DOHH2 (cell line): ENCODE measurements around the gene TNFRSF12A.
A peak's percentile ranks its signal among the peaks of the same experiment; 100 is the strongest.

Experiments
- H3F3A ChIP-seq: fragments of 200-600 bp; sonication (generic), shearing (Covaris generic); 2 replicates; pipeline ENCODE4 v1.6.0; 2016; ENCODE audit warnings: antibody characterized with exemption, mild to moderate bottlenecking; ENCODE audit not compliant: control insufficient read depth, insufficient read depth
- H3K27ac ChIP-seq: fragments of 200-600 bp; sonication (generic); 2 replicates; pipeline ENCODE4 v1.5.1; 2014; ENCODE audit warnings: low read depth, mild to moderate bottlenecking, low read length, moderate library complexity
- H3K27me3 ChIP-seq: fragments of 200-600 bp; sonication (generic); 2 replicates; pipeline ENCODE4 v1.6.1; 2014; ENCODE audit warnings: mild to moderate bottlenecking, low read length, mixed read lengths; ENCODE audit not compliant: control insufficient read depth
- H3K36me3 ChIP-seq: fragments of 200-600 bp; sonication (generic); 2 replicates; pipeline ENCODE4 v1.6.1; 2014; ENCODE audit warnings: mild to moderate bottlenecking, low read length, moderate library complexity, mixed read lengths; ENCODE audit not compliant: control insufficient read depth
- H3K4me1 ChIP-seq: fragments of 200-600 bp; sonication (generic); 2 replicates; pipeline ENCODE4 v1.6.1; 2014; ENCODE audit warnings: mild to moderate bottlenecking, low read length, mixed read lengths; ENCODE audit not compliant: control insufficient read depth
- H3K4me2 ChIP-seq: fragments of 200-600 bp; sonication (generic); 2 replicates; pipeline ENCODE4 v1.6.0; 2014; ENCODE audit warnings: mild to moderate bottlenecking, low read length, moderate library complexity
- H3K4me3 ChIP-seq: fragments of 200-600 bp; sonication (generic); 2 replicates; pipeline ENCODE4 v1.5.1; 2014; ENCODE audit warnings: mild to moderate bottlenecking, low read length, mixed read lengths
- H3K79me2 ChIP-seq: fragments of 200-600 bp; sonication (generic); 2 replicates; pipeline ENCODE4 v1.6.1; 2014; ENCODE audit warnings: mild to moderate bottlenecking, low read length, mixed read lengths; ENCODE audit not compliant: control insufficient read depth
- H3K9me2 ChIP-seq: fragments of 200-600 bp; sonication (generic); replicated peaks from 2 replicates; pipeline ENCODE4 v1.6.1; 2014; ENCODE audit warnings: mild to moderate bottlenecking, low read length, mixed read lengths; ENCODE audit not compliant: control insufficient read depth
- H3K9me3 ChIP-seq: fragments of 200-600 bp; sonication (generic); 2 replicates; pipeline ENCODE4 v1.6.1; 2014; ENCODE audit warnings: antibody characterized with exemption, low read length, mixed read lengths; ENCODE audit not compliant: control insufficient read depth, insufficient read depth
- H4K20me1 ChIP-seq: fragments of 200-600 bp; sonication (generic); 2 replicates; pipeline ENCODE4 v1.6.0; 2014; ENCODE audit warnings: low read depth, mild to moderate bottlenecking, antibody characterized with exemption, low read length, moderate library complexity; ENCODE audit not compliant: control insufficient read depth, insufficient read depth
- EZH2phosphoT487 ChIP-seq: fragments of 200-600 bp; sonication (generic); IDR thresholded peaks from 2 replicates; pipeline ENCODE4 v1.6.1; 2017; ENCODE audit warnings: borderline replicate concordance, mild to moderate bottlenecking, antibody characterized with exemption, low read length, moderate library complexity, mixed read lengths
- TF ChIP-seq, protein P1 (sequence below): fragments of 200-600 bp; sonication (generic); IDR thresholded peaks from one replicate; pipeline ENCODE4 v1.5.1; 2014; ENCODE audit warnings: antibody characterized with exemption, mild to moderate bottlenecking, low read depth, low read length; ENCODE audit not compliant: poor library complexity, severe bottlenecking

TNFRSF12A gene

DNA sequence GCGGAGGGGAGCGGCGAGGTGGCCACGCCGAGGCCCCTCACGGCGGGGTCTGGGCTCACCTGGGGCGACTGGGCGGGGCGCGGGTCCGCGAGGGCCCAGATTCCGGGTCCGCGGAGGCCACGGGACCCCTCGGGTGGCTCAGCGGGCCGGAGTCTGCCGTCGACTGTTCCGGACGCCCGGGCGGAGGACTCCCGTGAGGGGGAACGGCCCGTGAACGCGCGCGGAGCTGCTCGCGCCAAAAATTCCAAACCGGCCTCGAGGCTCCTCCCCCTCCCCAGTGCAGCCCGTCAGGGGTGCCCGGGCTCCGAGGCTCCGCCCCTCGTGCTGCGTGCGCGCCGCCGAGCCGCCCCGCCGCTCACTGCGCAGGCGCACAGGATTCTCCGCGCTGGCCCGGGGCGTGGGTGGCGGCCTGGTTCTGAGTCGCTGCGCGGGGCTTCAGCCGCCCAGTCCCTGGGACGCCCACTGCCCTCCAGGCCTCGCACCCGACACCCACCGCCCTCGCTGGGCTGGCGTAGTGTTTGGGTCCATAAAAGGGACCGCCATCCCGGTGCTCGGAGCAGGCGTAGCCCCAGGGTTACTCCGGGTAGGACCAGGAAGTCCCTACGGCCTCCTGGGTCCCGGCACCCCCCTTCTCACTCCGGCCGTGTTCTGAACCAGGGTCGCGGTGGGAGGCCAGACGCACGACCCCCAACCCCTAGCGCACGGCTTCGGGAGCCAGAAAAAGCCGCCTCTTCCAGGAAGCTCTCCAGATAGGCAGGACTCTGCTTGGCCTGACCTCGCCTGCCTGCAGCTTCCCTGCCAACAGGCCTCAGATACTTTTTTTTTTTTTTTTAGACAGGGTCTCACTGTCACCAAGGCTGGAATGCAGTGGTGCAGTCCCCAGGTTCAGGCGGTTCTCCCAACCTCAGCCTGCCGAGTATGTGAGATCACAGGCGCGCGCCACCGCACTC, 39.7 kb upstream of the TNFRSF12A start, which contains the start of gene PKMYT1:
PKMYT1 (minus strand) TSS at position 220 of the 950 bp plus-strand sequence. CDS start 789 bp downstream, outside the sequence.
- Histone ChIP-seq H3K4me3 (peak within 1 kb of the TSS; percentile 99), H3K9me2 (no peaks in the 10 kb centered on the region), H3K79me2 (peaks cover 56% of the 10 kb centered on the region), H3K4me2 (peak within 1 kb of the TSS; percentile 97), H3K27me3 (peaks cover under 1% of the 10 kb centered on the region; the same call in 1 of the 2 replicates), H4K20me1 (peaks cover 6% of the 10 kb centered on the region; the same call in 1 of the 2 replicates), H3K27ac (peak within 1 kb of the TSS; percentile 74), H3K4me1 (peaks cover 50% of the 10 kb centered on the region), H3F3A (peaks cover 6% of the 10 kb centered on the region), H3K9me3 (no peaks in the 10 kb centered on the region), H3K36me3 (peaks cover 44% of the 10 kb centered on the region)
- TF ChIP-seq, protein P1, sequence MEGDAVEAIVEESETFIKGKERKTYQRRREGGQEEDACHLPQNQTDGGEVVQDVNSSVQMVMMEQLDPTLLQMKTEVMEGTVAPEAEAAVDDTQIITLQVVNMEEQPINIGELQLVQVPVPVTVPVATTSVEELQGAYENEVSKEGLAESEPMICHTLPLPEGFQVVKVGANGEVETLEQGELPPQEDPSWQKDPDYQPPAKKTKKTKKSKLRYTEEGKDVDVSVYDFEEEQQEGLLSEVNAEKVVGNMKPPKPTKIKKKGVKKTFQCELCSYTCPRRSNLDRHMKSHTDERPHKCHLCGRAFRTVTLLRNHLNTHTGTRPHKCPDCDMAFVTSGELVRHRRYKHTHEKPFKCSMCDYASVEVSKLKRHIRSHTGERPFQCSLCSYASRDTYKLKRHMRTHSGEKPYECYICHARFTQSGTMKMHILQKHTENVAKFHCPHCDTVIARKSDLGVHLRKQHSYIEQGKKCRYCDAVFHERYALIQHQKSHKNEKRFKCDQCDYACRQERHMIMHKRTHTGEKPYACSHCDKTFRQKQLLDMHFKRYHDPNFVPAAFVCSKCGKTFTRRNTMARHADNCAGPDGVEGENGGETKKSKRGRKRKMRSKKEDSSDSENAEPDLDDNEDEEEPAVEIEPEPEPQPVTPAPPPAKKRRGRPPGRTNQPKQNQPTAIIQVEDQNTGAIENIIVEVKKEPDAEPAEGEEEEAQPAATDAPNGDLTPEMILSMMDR: no peak
- TF ChIP-seq EZH2phosphoT487: no peak

DNA sequence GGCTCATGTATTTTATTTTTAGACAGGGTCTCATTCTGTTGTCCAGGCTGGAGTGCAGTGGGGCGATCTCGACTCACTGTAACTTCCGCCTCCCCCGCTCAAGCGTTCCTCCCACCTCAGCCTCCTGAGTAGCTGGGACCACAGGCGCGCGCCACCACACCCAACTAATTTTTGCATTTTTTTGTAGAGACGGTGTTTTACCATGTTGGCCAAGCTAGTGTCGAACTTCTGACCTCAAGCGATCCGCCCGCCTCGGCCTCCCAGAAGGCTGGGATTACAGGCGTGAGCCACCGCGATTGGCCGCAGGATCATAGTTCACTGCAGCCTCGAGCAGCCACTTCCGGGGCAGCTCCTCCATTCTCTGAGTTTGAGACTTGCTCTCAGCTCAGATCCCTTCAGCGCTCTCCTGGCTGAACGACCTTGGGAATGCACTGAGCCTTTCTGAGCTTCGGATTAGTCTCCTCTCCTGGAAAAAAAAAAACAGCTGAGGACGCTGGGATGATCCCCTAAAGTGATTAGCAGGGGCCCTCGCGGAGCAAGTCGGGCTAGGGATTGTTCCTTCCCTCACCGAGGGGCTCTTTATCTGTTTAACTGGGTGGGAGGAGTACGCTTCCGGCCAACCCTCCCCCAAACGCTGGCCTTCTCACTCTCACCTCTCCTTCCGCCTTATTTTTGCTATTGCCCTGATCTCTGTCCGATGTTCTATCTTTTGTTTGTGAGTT, 38.8 kb upstream of the TNFRSF12A start:
- H4K20me1 ChIP-seq: peaks cover 6% of the 10 kb centered on the region; the same call in 1 of the 2 replicates
- peaks cover 48% of the 10 kb centered on the region for H3K79me2 ChIP-seq
- peaks cover 6% of the 10 kb centered on the region for H3F3A ChIP-seq
- H3K4me2 ChIP-seq: peak overlapping the region; percentile 97
- no peaks in the 10 kb centered on the region for H3K9me2 ChIP-seq
- no peaks in the 10 kb centered on the region for H3K9me3 ChIP-seq
- peak overlapping the region; percentile 74 for H3K27ac ChIP-seq
- no peak for TF ChIP-seq EZH2phosphoT487
- TF ChIP-seq, protein P1: no peak
- peaks cover 50% of the 10 kb centered on the region for H3K4me1 ChIP-seq
- H3K27me3 ChIP-seq: peaks cover 4% of the 10 kb centered on the region; the same call in 1 of the 2 replicates
- H3K36me3 ChIP-seq: peaks cover 36% of the 10 kb centered on the region
- peak overlapping the region; percentile 99 for H3K4me3 ChIP-seq

DNA sequence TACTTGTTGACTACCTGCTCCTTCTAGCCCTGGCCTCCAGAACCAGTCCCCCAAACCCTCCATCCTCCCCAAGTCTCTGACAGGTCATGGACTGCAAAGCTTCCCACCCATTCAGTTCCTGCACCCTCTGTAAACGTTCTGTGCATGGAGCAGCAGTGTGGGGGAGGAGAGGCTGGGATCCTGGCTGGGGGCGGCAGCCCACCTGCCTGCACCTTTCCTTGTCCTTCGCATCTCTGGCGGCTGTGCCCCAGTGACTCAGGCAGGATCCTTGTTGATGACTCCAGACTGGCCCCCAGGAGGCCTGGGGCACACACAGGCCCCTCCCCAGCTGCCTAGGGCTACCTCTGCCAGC, 38.3 kb upstream of the TNFRSF12A start:
- Histone ChIP-seq H3K79me2 (peaks cover 44% of the 10 kb centered on the region), H4K20me1 (peaks cover 6% of the 10 kb centered on the region; the same call in 1 of the 2 replicates), H3K36me3 (peaks cover 30% of the 10 kb centered on the region), H3F3A (peaks cover 6% of the 10 kb centered on the region), H3K27ac (no peak overlapping the region), H3K9me3 (no peaks in the 10 kb centered on the region), H3K4me2 (no peak overlapping the region), H3K9me2 (no peaks in the 10 kb centered on the region), H3K4me1 (peaks cover 50% of the 10 kb centered on the region), H3K27me3 (peaks cover 4% of the 10 kb centered on the region; the same call in 1 of the 2 replicates), H3K4me3 (no peak overlapping the region)
- no peak for TF ChIP-seq EZH2phosphoT487
- TF ChIP-seq, protein P1: no peak
